Measurements from ENCODE around the gene CTSH.

Gene CTSH

GRCh38 chr15:78921940-78922339 lies 22.9 kb downstream of the CTSH start:
- in situ Hi-C loops (cut with HindIII; ENCODE audit: low pct_ligation_motif_present, low sequenced_read_pairs): no loop called here
- H3K4me3 ChIP-seq (ENCODE audit: low read depth, low read length): no peak overlapping the region
- peaks cover 45% of the 10 kb centered on the region for H3K36me3 ChIP-seq (replicated peaks)
- no peak for DNase-seq
- no peaks in the 10 kb centered on the region for H3K27me3 ChIP-seq (replicated peaks)
- no peak overlapping the region for H3K27ac ChIP-seq
- TF ChIP-seq CTCF (IDR thresholded peaks at IDR 0.05; ENCODE audit: low read depth, low read length, missing control alignments): no peak

- Histone ChIP-seq H3K4me3 (ENCODE audit: low read depth, low read length) (no peak overlapping the region), H3K27ac (no peak overlapping the region), H3K36me3 (replicated peaks) (peaks cover 45% of the 10 kb centered on the region), H3K27me3 (replicated peaks) (no peaks in the 10 kb centered on the region)
- TF ChIP-seq CTCF (IDR thresholded peaks at IDR 0.05; ENCODE audit: low read depth, low read length, missing control alignments): no peak
- in situ Hi-C loops (cut with HindIII; ENCODE audit: low pct_ligation_motif_present, low sequenced_read_pairs): no loop called here
- no peak for DNase-seq
Measured at GRCh38 chr15:78921517-78921916, 23.3 kb downstream of the CTSH start.

GRCh38 chr15:78917888-78918287 lies 27.0 kb downstream of the CTSH start:
- H3K27me3 ChIP-seq (replicated peaks): no peaks in the 10 kb centered on the region
- in situ Hi-C loops (cut with HindIII; ENCODE audit: low pct_ligation_motif_present, low sequenced_read_pairs): no loop called here
- H3K27ac ChIP-seq: no peak overlapping the region
- no peak for DNase-seq
- TF ChIP-seq CTCF (IDR thresholded peaks at IDR 0.05; ENCODE audit: low read depth, low read length, missing control alignments): no peak
- no peak overlapping the region for H3K4me3 ChIP-seq (ENCODE audit: low read depth, low read length)
- H3K36me3 ChIP-seq (replicated peaks): peaks cover 56% of the 10 kb centered on the region

- H3K4me3 ChIP-seq (ENCODE audit: low read depth, low read length): no peak overlapping the region
- H3K27ac ChIP-seq: no peak overlapping the region
- no peaks in the 10 kb centered on the region for H3K27me3 ChIP-seq (replicated peaks)
- in situ Hi-C loops (cut with HindIII; ENCODE audit: low pct_ligation_motif_present, low sequenced_read_pairs): no loop called here
- H3K36me3 ChIP-seq (replicated peaks): peaks cover 56% of the 10 kb centered on the region
- no peak for DNase-seq
- TF ChIP-seq CTCF (IDR thresholded peaks at IDR 0.05; ENCODE audit: low read depth, low read length, missing control alignments): no peak
Measured at GRCh38 chr15:78916088-78916487, 28.8 kb downstream of the CTSH start.

GRCh38 chr15:78915341-78916087 lies 29.3 kb downstream of the CTSH start:
- Histone ChIP-seq H3K4me3 (ENCODE audit: low read depth, low read length) (no peak overlapping the region), H3K27ac (no peak overlapping the region), H3K36me3 (replicated peaks) (peaks cover 57% of the 10 kb centered on the region), H3K27me3 (replicated peaks) (no peaks in the 10 kb centered on the region)
- DNase-seq: no peak
- TF ChIP-seq CTCF (IDR thresholded peaks at IDR 0.05; ENCODE audit: low read depth, low read length, missing control alignments): no peak
- in situ Hi-C loops (cut with HindIII; ENCODE audit: low pct_ligation_motif_present, low sequenced_read_pairs): no loop called here
